K562 (cell line): Measurements from ENCODE around the gene TMEM33. TPM values are rescaled to one million over a fixed set of nuclear protein-coding genes. Genes with fewer than 3 reads are reported as not detected.

ENCODE experiments used
- ATAC-seq: fragments of 200-7000 bp; cut with Tn5 transposase; 3 replicates; pipeline ENCODE4 v1.9.1; 2020; ENCODE audit warnings: moderate library complexity
- BruUV-seq: library from RNA; stranded (reverse); fragments of 400-500 nt; replicated peaks from 2 replicates; lab custom pipeline; 2021; lab: Mats Ljungman, UMichigan
- CTCF ChIA-PET: fragments of 300-600 bp; formaldehyde crosslinking; extraction: SDS; loops from one replicate; lab custom pipeline; 2021; ENCODE audit warnings: low intra/inter-chr PET ratio; lab: Yijun Ruan, JAX
- POLR2A ChIA-PET: fragments of 300-600, 350-650 bp; sonication (Branson Sonifier 250); formaldehyde crosslinking; extraction: SDS; loops from one replicate; lab custom pipeline; 2021; ENCODE audit warnings: antibody characterized with exemption, inconsistent platforms; lab: Yijun Ruan, JAX
- DNase-seq, 4 experiments: peaks; one replicate each; pipeline versions ENCODE4 v3.0.0 to v3.0.0-alpha.2; 2011 to 2018; ENCODE audit warnings: low spot score in 3 of 4, mixed read lengths in 3 of 4; ENCODE audit errors: extremely low read depth in 1 of 4
- FAIRE-seq: peaks from 2 replicates; lab custom pipeline; 2011; peaks lifted over from hg19 to GRCh38; lab: Jason Lieb, UNC
- H2AFZ ChIP-seq: 2 replicates; pipeline ENCODE4 v1.6.0; 2011; ENCODE audit warnings: low read depth, low read length, control low read depth, inconsistent platforms
- H3K27ac ChIP-seq: fragments of 200-600 bp; 3 replicates; pipeline ENCODE4 v1.8.0; 2011; ENCODE audit warnings: low read depth, mild to moderate bottlenecking, control low read depth, inconsistent platforms, low read length, moderate library complexity, mixed read lengths; ENCODE audit errors: extremely low read depth
- H3K27me3 ChIP-seq, 2 experiments: fragments of 300-600 bp in 1 of 2; 2 replicates in 1 of 2; 3 replicates in 1 of 2; pipeline versions ENCODE4 v1.6.0 to v1.8.0; 2011; ENCODE audit warnings: inconsistent platforms in 2 of 2, low read length in 2 of 2, mild to moderate bottlenecking in 1 of 2, mixed read lengths in 1 of 2, moderate library complexity in 1 of 2; ENCODE audit not compliant: control insufficient read depth in 2 of 2, insufficient read depth in 2 of 2
- H3K36me3 ChIP-seq: fragments of 300-600 bp; 3 replicates; pipeline ENCODE4 v1.8.0; 2011; ENCODE audit warnings: mild to moderate bottlenecking, low read length, inconsistent platforms; ENCODE audit not compliant: control insufficient read depth, insufficient read depth
- H3K4me1 ChIP-seq, 2 experiments: fragments of 200-600 bp in 1 of 2; replicated peaks in 1 of 2; 2 replicates in 1 of 2; 3 replicates in 1 of 2; pipeline versions ENCODE4 v1.5.1 to v1.8.0; 2011; ENCODE audit warnings: inconsistent platforms in 2 of 2, low read length in 2 of 2, mild to moderate bottlenecking in 1 of 2, mixed read lengths in 1 of 2, moderate library complexity in 1 of 2; ENCODE audit not compliant: control insufficient read depth in 2 of 2, insufficient read depth in 2 of 2
- H3K4me2 ChIP-seq: 2 replicates; pipeline ENCODE4 v1.6.1; 2011; ENCODE audit warnings: low read length, control low read depth, inconsistent platforms, mixed read lengths; ENCODE audit not compliant: insufficient read depth
- H3K4me3 ChIP-seq: fragments of 200-600 bp; sonication (generic), shearing (Covaris generic); 2 replicates; pipeline ENCODE4 v1.5.1; 2016; ENCODE audit warnings: control low read depth, inconsistent platforms
- H3K79me2 ChIP-seq: fragments of 200-600 bp; 3 replicates; pipeline ENCODE4 v1.8.0; 2011; ENCODE audit warnings: low read length, inconsistent platforms; ENCODE audit not compliant: control insufficient read depth, insufficient read depth
- H3K9ac ChIP-seq, 2 experiments: 2 replicates each; pipeline versions ENCODE4 v1.6.0 to v1.6.1; 2011; ENCODE audit warnings: low read depth in 2 of 2, low read length in 2 of 2, control low read depth in 1 of 2, inconsistent platforms in 1 of 2, mild to moderate bottlenecking in 1 of 2, mixed read lengths in 1 of 2; ENCODE audit not compliant: insufficient read depth in 1 of 2
- H3K9me1 ChIP-seq: one replicate; pipeline ENCODE4 v1.6.0; 2011; ENCODE audit warnings: inconsistent platforms, mild to moderate bottlenecking, low read length, moderate library complexity; ENCODE audit not compliant: control insufficient read depth, insufficient read depth
- H3K9me3 ChIP-seq: replicated peaks from 2 replicates; pipeline ENCODE4 v1.5.1; 2011; ENCODE audit warnings: low read depth, low read length, inconsistent platforms; ENCODE audit not compliant: control insufficient read depth, insufficient read depth
- H4K20me1 ChIP-seq: replicated peaks from 2 replicates; pipeline ENCODE4 v1.6.1; 2011; ENCODE audit warnings: low read length, inconsistent platforms, mixed read lengths; ENCODE audit not compliant: control insufficient read depth, insufficient read depth
- ARID1B ChIP-seq: fragments of 450-650 bp; IDR thresholded peaks from 2 replicates; pipeline ENCODE4 v1.6.1; 2016; ENCODE audit warnings: antibody characterized with exemption, mild to moderate bottlenecking, inconsistent platforms
- BHLHE40 ChIP-seq: IDR thresholded peaks from 2 replicates; pipeline ENCODE4 v1.6.1; 2011; ENCODE audit warnings: low read length, improper control_type of control experiment
- DACH1 ChIP-seq: fragments of 450-650 bp; IDR thresholded peaks from 2 replicates; pipeline ENCODE4 v1.6.1; 2018; ENCODE audit not compliant: partially characterized antibody
- DMBX1 ChIP-seq: fragments of 250-450 bp; sonication (Bioruptor Pico); IDR thresholded peaks from 2 replicates; pipeline ENCODE4 v1.8.0; 2022; ENCODE audit warnings: inconsistent platforms, mild to moderate bottlenecking, moderate library complexity, borderline replicate concordance
- FOS ChIP-seq: IDR thresholded peaks from 3 replicates; pipeline ENCODE4 v1.6.1; 2011; ENCODE audit not compliant: insufficient read length; ENCODE audit errors: extremely low read depth
- MCM3 ChIP-seq: fragments of 450-650 bp; IDR thresholded peaks from 2 replicates; pipeline ENCODE4 v1.6.1; 2016
- NFYB ChIP-seq: IDR thresholded peaks from 2 replicates; pipeline ENCODE4 v1.6.1; 2011; ENCODE audit warnings: mild to moderate bottlenecking, moderate library complexity; ENCODE audit not compliant: insufficient read length; ENCODE audit errors: extremely low read depth
- NR1H2 ChIP-seq: sonication (generic); formaldehyde crosslinking; IDR thresholded peaks from 2 replicates; pipeline ENCODE4 v1.4.0; 2020; ENCODE audit warnings: mild to moderate bottlenecking, missing genetic modification reagents
- SREBF2 ChIP-seq: sonication (generic); formaldehyde crosslinking; IDR thresholded peaks from 2 replicates; pipeline ENCODE4 v1.4.0; 2020; ENCODE audit warnings: mild to moderate bottlenecking, missing genetic modification reagents
- TRIM28 ChIP-seq: fragments of 450-650 bp; IDR thresholded peaks from 2 replicates; pipeline ENCODE4 v1.6.1; 2017
- XRCC4 ChIP-seq: IDR thresholded peaks from one replicate; pipeline ENCODE4 v1.6.1; 2011; ENCODE audit not compliant: insufficient read depth, insufficient read length; ENCODE audit errors: extremely low read depth
- ZNF561 ChIP-seq: fragments of 450-650 bp; formaldehyde crosslinking; conservative IDR thresholded peaks from 2 replicates; pipeline ENCODE4 v1.4.0; 2020; ENCODE audit warnings: mild to moderate bottlenecking, moderate library complexity
- ZNF766 ChIP-seq: fragments of 200-800 bp; sonication (Bioruptor generic); conservative IDR thresholded peaks from 2 replicates; pipeline ENCODE4 v1.6.1; 2016; ENCODE audit warnings: missing genetic modification characterization, missing compliant biosample characterization
- ZNF780A ChIP-seq: fragments of 250-450 bp; sonication (Bioruptor Pico); IDR thresholded peaks from 2 replicates; pipeline ENCODE4 v1.5.0; 2021; ENCODE audit warnings: mild to moderate bottlenecking
- WGBS: fragments of 100-300 bp; shearing (Covaris generic); methylation state at CpG from one replicate; pipeline ENCODE4 v1.1.6; 2016; ENCODE audit warnings: low coverage, mixed read lengths; ENCODE audit not compliant: insufficient coverage; ENCODE audit errors: missing lambda C conversion rate; 5-methylcytosine and 5-hydroxymethylcytosine counted together
- in situ Hi-C: fragments of 300-500 bp; cut with MboI; formaldehyde crosslinking; loops from 4 replicates; pipeline ENCODE4 v1.15.0; 2018; ENCODE audit warnings: inconsistent platforms, mixed read lengths
- intact Hi-C: fragments of 100-400 bp; cut with micrococcal nuclease; formaldehyde crosslinking; loops from 2 replicates; pipeline ENCODE4 v1.14.2; 2022
- polyA plus RNA-seq, 8 experiments: library from polyadenylated mRNA; depleted of rRNA in 4 of 8; stranded (reverse) in 5 of 8; unstranded in 3 of 8; fragments of >200 nt; fragmentation: Nextera tagmentation in 2 of 8; fragmentation: Illumina TruSeq in 1 of 8; extraction: Ambion mirVana in 2 of 8; extraction: Trizol in 1 of 8; gene quantifications; 2 replicates each; pipeline versions ENCODE4 v1.2.1 to v1.2.3, GENCODE V29; 2011 to 2014; ENCODE audit warnings: inconsistent platforms in 1 of 8, missing spikeins in 1 of 8
- total RNA-seq, 7 experiments: library from RNA; depleted of rRNA in 6 of 7; stranded (reverse); fragments of >200 nt in 6 of 7; fragmentation: Illumina TruSeq in 2 of 7; extraction: Trizol in 2 of 7; gene quantifications; 2 replicates each; pipeline versions ENCODE4 v1.2.1 to v1.2.3, GENCODE V29; 2011 to 2021; ENCODE audit warnings: low replicate concordance in 1 of 7
- TF ChIP-seq, protein P1 (sequence below): fragments of 450-650 bp; IDR thresholded peaks from 2 replicates; pipeline ENCODE4 v1.6.1; 2018; ENCODE audit warnings: mild to moderate bottlenecking, low read depth; ENCODE audit not compliant: partially characterized antibody
- TF ChIP-seq, protein P2 (sequence below): sonication (generic); formaldehyde crosslinking; IDR thresholded peaks from 2 replicates; pipeline ENCODE4 v1.8.0; 2022; ENCODE audit warnings: mild to moderate bottlenecking, missing genetic modification reagents, borderline replicate concordance

The TMEM33 gene
- total and polyA plus RNA-seq, 9 of the 15 experiments (the other 6 are each of a cell fraction or from before 2014, with no cell fraction given) = 16.8 to 85.9 (median 67.9) TPM

DNA sequence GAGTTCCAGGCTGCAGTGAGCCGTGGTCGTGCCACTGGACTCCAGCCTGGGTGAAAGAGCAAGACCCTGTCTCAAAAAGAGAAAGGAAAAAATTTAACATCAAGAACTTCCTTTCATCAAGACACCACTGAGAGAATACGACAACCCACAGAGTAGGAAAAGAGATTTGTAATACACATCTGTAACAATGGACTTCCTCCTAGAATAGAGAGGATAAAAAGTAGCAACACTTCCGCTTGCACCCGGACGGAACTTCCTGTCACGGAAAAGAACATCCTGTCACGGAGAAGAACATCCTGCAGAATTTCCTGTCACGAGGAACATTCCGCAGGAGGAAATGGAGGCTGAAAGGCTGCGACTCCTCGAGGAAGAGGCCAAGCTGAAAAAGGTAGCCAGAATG lies 46.2 kb downstream of the TMEM33 start, which contains the start of gene DCAF4L1:
Gene DCAF4L1, plus strand, starts transcription at position 301 of the 400 bp plus-strand sequence. Its CDS starts 37 bp downstream, at position 338.
- no peak within 1 kb of the TSS for H3K4me2 ChIP-seq
- ChIA-PET POLR2A (interaction anchor here (0.7 kb wide), 2 partner anchors 21 to 65 kb away, joined by 4 read pairs; no protein-coding TSS in a partner anchor), CTCF (no interaction called here)
- ATAC-seq (no peak), FAIRE-seq (no peak), DNase-seq (no peak)
- peaks cover 2% of the 10 kb centered on the region; the same call in 1 of the 2 replicates for H3K9me3 ChIP-seq
- H3K4me1 ChIP-seq = no peaks in the 10 kb centered on the region
- no peak within 1 kb of the TSS for H3K4me3 ChIP-seq
- H3K27ac ChIP-seq = no peak within 1 kb of the TSS
- intact Hi-C loops = no loop called here
- H3K79me2 ChIP-seq = no peaks in the 10 kb centered on the region
- no peaks in the 10 kb centered on the region for H4K20me1 ChIP-seq
- no TSS peak for BruUV-seq
- H2AFZ ChIP-seq = no peak within 1 kb of the TSS
- H3K9ac ChIP-seq = no peak within 1 kb of the TSS
- no peaks in the 10 kb centered on the region for H3K9me1 ChIP-seq
- no peaks in the 10 kb centered on the region for H3K36me3 ChIP-seq
- WGBS = 78% methylated on average over 12 of the region's 12 CpGs
- H3K27me3 ChIP-seq = no peaks in the 10 kb centered on the region
- no peak for TF ChIP-seq DMBX1 (CRISPR knock-in tag)
- TF ChIP-seq NR1H2 (CRISPR knock-in tag) = no peak
- TF ChIP-seq, protein P1, sequence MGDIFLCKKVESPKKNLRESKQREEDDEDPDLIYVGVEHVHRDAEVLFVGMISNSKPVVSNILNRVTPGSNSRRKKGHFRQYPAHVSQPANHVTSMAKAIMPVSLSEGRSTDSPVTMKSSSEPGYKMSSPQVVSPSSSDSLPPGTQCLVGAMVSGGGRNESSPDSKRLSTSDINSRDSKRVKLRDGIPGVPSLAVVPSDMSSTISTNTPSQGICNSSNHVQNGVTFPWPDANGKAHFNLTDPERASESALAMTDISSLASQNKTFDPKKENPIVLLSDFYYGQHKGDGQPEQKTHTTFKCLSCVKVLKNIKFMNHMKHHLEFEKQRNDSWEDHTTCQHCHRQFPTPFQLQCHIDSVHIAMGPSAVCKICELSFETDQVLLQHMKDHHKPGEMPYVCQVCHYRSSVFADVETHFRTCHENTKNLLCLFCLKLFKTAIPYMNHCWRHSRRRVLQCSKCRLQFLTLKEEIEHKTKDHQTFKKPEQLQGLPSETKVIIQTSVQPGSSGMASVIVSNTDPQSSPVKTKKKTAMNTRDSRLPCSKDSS = no peak
- no peak for TF ChIP-seq ZNF766 (CRISPR knock-in tag)
- no peak for TF ChIP-seq ZNF780A (CRISPR knock-in tag)
- no peak for TF ChIP-seq XRCC4
- TF ChIP-seq ARID1B = no peak
- no peak for TF ChIP-seq DACH1
- no peak for TF ChIP-seq FOS
- no peak for TF ChIP-seq BHLHE40
- no peak for TF ChIP-seq TRIM28
- TF ChIP-seq SREBF2 = no peak
- TF ChIP-seq NFYB = no peak
- TF ChIP-seq, protein P2, sequence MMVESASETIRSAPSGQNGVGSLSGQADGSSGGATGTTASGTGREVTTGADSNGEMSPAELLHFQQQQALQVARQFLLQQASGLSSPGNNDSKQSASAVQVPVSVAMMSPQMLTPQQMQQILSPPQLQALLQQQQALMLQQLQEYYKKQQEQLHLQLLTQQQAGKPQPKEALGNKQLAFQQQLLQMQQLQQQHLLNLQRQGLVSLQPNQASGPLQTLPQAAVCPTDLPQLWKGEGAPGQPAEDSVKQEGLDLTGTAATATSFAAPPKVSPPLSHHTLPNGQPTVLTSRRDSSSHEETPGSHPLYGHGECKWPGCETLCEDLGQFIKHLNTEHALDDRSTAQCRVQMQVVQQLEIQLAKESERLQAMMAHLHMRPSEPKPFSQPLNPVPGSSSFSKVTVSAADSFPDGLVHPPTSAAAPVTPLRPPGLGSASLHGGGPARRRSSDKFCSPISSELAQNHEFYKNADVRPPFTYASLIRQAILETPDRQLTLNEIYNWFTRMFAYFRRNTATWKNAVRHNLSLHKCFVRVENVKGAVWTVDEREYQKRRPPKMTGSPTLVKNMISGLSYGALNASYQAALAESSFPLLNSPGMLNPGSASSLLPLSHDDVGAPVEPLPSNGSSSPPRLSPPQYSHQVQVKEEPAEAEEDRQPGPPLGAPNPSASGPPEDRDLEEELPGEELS (CRISPR knock-in tag) = no peak
- TF ChIP-seq MCM3 = no peak
- TF ChIP-seq ZNF561 (CRISPR knock-in tag) = no peak
- in situ Hi-C loops = no loop called here
